HepG2 (cell line): ENCODE data around the gene LCP2. TPM values are rescaled to one million over a fixed set of nuclear protein-coding genes. Genes with fewer than 3 reads are reported as not detected.

ENCODE experiments used
- ATAC-seq: fragments of 200-7000 bp; cut with Tn5 transposase; 3 replicates; pipeline ENCODE4 v1.9.1; 2020; ENCODE audit warnings: mild to moderate bottlenecking, moderate library complexity
- BruUV-seq: library from RNA; stranded (reverse); fragments of 400-500 nt; replicated peaks from 2 replicates; lab custom pipeline; 2021; lab: Mats Ljungman, UMichigan
- CTCF ChIA-PET: fragments of 300-600 bp; formaldehyde crosslinking; extraction: SDS; loops from one replicate; lab custom pipeline; 2021; ENCODE audit warnings: low total read pairs, inconsistent platforms, low intra/inter-chr PET ratio; lab: Yijun Ruan, JAX
- POLR2A ChIA-PET: fragments of 350-600 bp; sonication (Branson Sonifier 250); formaldehyde crosslinking; loops from one replicate; lab custom pipeline; 2020; ENCODE audit warnings: antibody characterized with exemption, inconsistent platforms; lab: Yijun Ruan, JAX
- DNase-seq: peaks from one replicate; pipeline ENCODE4 v3.0.0-alpha.2; 2015; ENCODE audit warnings: low spot score
- FAIRE-seq: peaks from 3 replicates; lab custom pipeline; 2011; peaks lifted over from hg19 to GRCh38; lab: Jason Lieb, UNC
- H2AFZ ChIP-seq: one replicate; pipeline ENCODE4 v1.6.1; 2011; ENCODE audit warnings: low read length, inconsistent platforms
- H3K27ac ChIP-seq: fragments of 300-600 bp; 3 replicates; pipeline ENCODE4 v1.8.0; 2011; ENCODE audit warnings: mixed run types, mild to moderate bottlenecking, mixed read lengths, low read length, inconsistent platforms; ENCODE audit not compliant: insufficient read depth; ENCODE audit errors: extremely low read length
- H3K27me3 ChIP-seq, 2 experiments: fragments of 200-600 bp in 1 of 2; 2 replicates in 1 of 2; 3 replicates in 1 of 2; pipeline versions ENCODE4 v1.6.0 to v1.8.0; 2011; ENCODE audit warnings: low read length in 2 of 2, mild to moderate bottlenecking in 2 of 2, moderate library complexity in 2 of 2, inconsistent platforms in 1 of 2; ENCODE audit not compliant: insufficient read depth in 2 of 2, control insufficient read depth in 1 of 2
- H3K36me3 ChIP-seq, 2 experiments: fragments of 200-600 bp in 1 of 2; replicated peaks in 1 of 2; 2 replicates in 1 of 2; 3 replicates in 1 of 2; pipeline versions ENCODE4 v1.5.1 to v1.8.0; 2011; ENCODE audit warnings: low read length in 2 of 2, inconsistent platforms in 1 of 2; ENCODE audit not compliant: insufficient read depth in 2 of 2, control insufficient read depth in 1 of 2
- H3K4me1 ChIP-seq: 2 replicates; pipeline ENCODE4 v1.5.1; 2012; ENCODE audit warnings: low read length, inconsistent platforms; ENCODE audit not compliant: insufficient read depth
- H3K4me2 ChIP-seq: 2 replicates; pipeline ENCODE4 v1.6.0; 2011; ENCODE audit warnings: low read depth, low read length, inconsistent platforms
- H3K4me3 ChIP-seq, 3 experiments: fragments of 200-600 bp in 1 of 3; sonication (generic), shearing (Covaris generic) in 1 of 3; replicated peaks in 1 of 3; 2 replicates each; pipeline ENCODE4 v1.5.1; 2011 to 2016; ENCODE audit warnings: low read length in 3 of 3, inconsistent platforms in 2 of 3, low read depth in 2 of 3, mild to moderate bottlenecking in 2 of 3, control low read depth in 1 of 3, mixed read lengths in 1 of 3; ENCODE audit not compliant: insufficient read depth in 1 of 3
- H3K79me2 ChIP-seq: one replicate; pipeline ENCODE4 v1.6.1; 2011; ENCODE audit warnings: low read length, inconsistent platforms; ENCODE audit not compliant: insufficient read depth
- H3K9ac ChIP-seq: 2 replicates; pipeline ENCODE4 v1.6.0; 2011; ENCODE audit warnings: mild to moderate bottlenecking, low read depth, low read length, inconsistent platforms; ENCODE audit not compliant: insufficient read depth
- H3K9me3 ChIP-seq: 2 replicates; pipeline ENCODE4 v1.5.1; 2012; ENCODE audit warnings: mild to moderate bottlenecking, low read length
- H4K20me1 ChIP-seq: 2 replicates; pipeline ENCODE4 v1.6.0; 2011; ENCODE audit warnings: inconsistent platforms, mild to moderate bottlenecking, low read length, moderate library complexity; ENCODE audit not compliant: insufficient read depth
- MIXL1 ChIP-seq: IDR thresholded peaks from 2 replicates; pipeline ENCODE4 v1.6.1; 2016
- NR2F1 ChIP-seq, 2 experiments: fragments of 450-650 bp in 1 of 2; formaldehyde crosslinking in 1 of 2; IDR thresholded peaks; 2 replicates each; pipeline versions ENCODE4 v1.5.0 to v1.6.1; 2016 to 2020; ENCODE audit warnings: mild to moderate bottlenecking in 1 of 2, missing compliant biosample characterization in 1 of 2, missing genetic modification reagents in 1 of 2, moderate library complexity in 1 of 2
- ONECUT2 ChIP-seq: sonication (generic); formaldehyde crosslinking; IDR thresholded peaks from 2 replicates; pipeline ENCODE4 v1.4.0; 2020; ENCODE audit warnings: missing genetic modification reagents
- PAF1 ChIP-seq: IDR thresholded peaks from 2 replicates; pipeline ENCODE4 v1.6.1; 2016; ENCODE audit warnings: missing genetic modification reagents, missing compliant biosample characterization
- PATZ1 ChIP-seq: sonication (generic); formaldehyde crosslinking; IDR thresholded peaks from 2 replicates; pipeline ENCODE4 v1.4.0; 2020; ENCODE audit warnings: missing genetic modification reagents
- SRF ChIP-seq: IDR thresholded peaks from 2 replicates; pipeline ENCODE4 v1.6.1; 2011; ENCODE audit warnings: mild to moderate bottlenecking, low read depth, low read length, moderate library complexity
- TGIF2 ChIP-seq: IDR thresholded peaks from 2 replicates; pipeline ENCODE4 v1.6.1; 2016; ENCODE audit warnings: control low read depth, missing compliant biosample characterization
- ZMYM4 ChIP-seq: sonication (generic); formaldehyde crosslinking; IDR thresholded peaks from 2 replicates; pipeline ENCODE4 v1.8.1; 2023; ENCODE audit warnings: mild to moderate bottlenecking, missing genetic modification reagents
- ZNF296 ChIP-seq: sonication (generic); formaldehyde crosslinking; conservative IDR thresholded peaks from 2 replicates; pipeline ENCODE4 v1.5.0; 2020; ENCODE audit warnings: mild to moderate bottlenecking, missing genetic modification reagents
- ZNF333 ChIP-seq: sonication (generic); formaldehyde crosslinking; IDR thresholded peaks from 2 replicates; pipeline ENCODE4 v1.4.0; 2020; ENCODE audit warnings: mild to moderate bottlenecking, missing genetic modification reagents, borderline replicate concordance
- ZNF615 ChIP-seq: sonication (generic); formaldehyde crosslinking; IDR thresholded peaks from 2 replicates; pipeline ENCODE4 v1.5.0; 2020; ENCODE audit warnings: mild to moderate bottlenecking, missing genetic modification reagents, borderline replicate concordance
- ZNF672 ChIP-seq: sonication (generic); formaldehyde crosslinking; IDR thresholded peaks from 2 replicates; pipeline ENCODE4 v1.8.1; 2022; ENCODE audit warnings: missing genetic modification reagents
- ZSCAN31 ChIP-seq: sonication (generic); formaldehyde crosslinking; IDR thresholded peaks from 2 replicates; pipeline ENCODE4 v1.5.0; 2020; ENCODE audit warnings: low read depth, mild to moderate bottlenecking, missing genetic modification reagents
- ZZZ3 ChIP-seq: sonication (generic); formaldehyde crosslinking; IDR thresholded peaks from 2 replicates; pipeline ENCODE4 v1.4.0; 2020; ENCODE audit warnings: missing genetic modification reagents, mild to moderate bottlenecking, borderline replicate concordance
- WGBS: methylation state at CpG from one replicate; pipeline ENCODE4 v1.1.6; 2017; ENCODE audit warnings: low lambda C conversion rate; 5-methylcytosine and 5-hydroxymethylcytosine counted together
- in situ Hi-C: cut with HindIII; loops from 2 replicates; pipeline ENCODE4 v1.10.0; 2017; ENCODE audit warnings: low pct_unique_long_range_greater_than_20kb; ENCODE audit not compliant: extremely low pct_ligation_motif_present
- intact Hi-C: fragments of 100-400 bp; cut with micrococcal nuclease; formaldehyde crosslinking; loops from one replicate; pipeline ENCODE4 v1.10.0; 2022; ENCODE audit not compliant: unreplicated experiment
- polyA plus RNA-seq, 8 experiments: library from polyadenylated mRNA; depleted of rRNA in 3 of 8; stranded (reverse) in 7 of 8; unstranded in 1 of 8; fragments of >200 nt; fragmentation: Illumina TruSeq in 4 of 8; extraction: Trizol in 4 of 8; gene quantifications; 2 replicates each; pipeline versions ENCODE4 v1.2.1 to v1.2.3, GENCODE V29; 2011 to 2016; ENCODE audit warnings: low read depth in 4 of 8, missing spikeins in 1 of 8, mixed read lengths in 1 of 8; ENCODE audit not compliant: insufficient read depth in 1 of 8
- total RNA-seq, 5 experiments: library from RNA; depleted of rRNA; stranded (reverse); fragments of >200 nt; fragmentation: Illumina TruSeq; extraction: Trizol; gene quantifications; 2 replicates each; pipeline ENCODE4 v1.2.3, GENCODE V29; 2016; ENCODE audit warnings: low read depth in 1 of 5
- TF ChIP-seq, protein P1 (sequence below): sonication (generic); formaldehyde crosslinking; IDR thresholded peaks from 2 replicates; pipeline ENCODE4 v1.5.1; 2020; ENCODE audit warnings: missing genetic modification reagents, mild to moderate bottlenecking, borderline replicate concordance
- TF ChIP-seq, protein P2 (sequence below): sonication (generic); formaldehyde crosslinking; IDR thresholded peaks from 2 replicates; pipeline ENCODE4 v1.4.0; 2020; ENCODE audit warnings: missing genetic modification reagents, borderline replicate concordance

LCP2 gene
- total and polyA plus RNA-seq, 2 of the 13 experiments (the other 11 are each of a cell fraction or from before 2014, with no cell fraction given): not detected

- in situ Hi-C loops (no loop called here), intact Hi-C loops (no loop called here)
- Histone ChIP-seq H3K9me3 (no peaks in the 10 kb centered on the region), H3K9ac (no peak overlapping the region), H4K20me1 (no peaks in the 10 kb centered on the region), H3K4me3 (no peak overlapping the region), H3K27me3 (no peaks in the 10 kb centered on the region), H3K4me1 (no peaks in the 10 kb centered on the region), H3K4me2 (no peak overlapping the region), H3K36me3 (no peaks in the 10 kb centered on the region), H3K27ac (no peak overlapping the region), H3K79me2 (no peaks in the 10 kb centered on the region), H2AFZ (no peak overlapping the region)
- FAIRE-seq (no peak), DNase-seq (no peak), ATAC-seq (no peak)
- 0% methylated on average over 5 of the region's 5 CpGs for WGBS
- CTCF ChIA-PET: no interaction called here
- POLR2A ChIA-PET: no interaction called here
- BruUV-seq: no TSS peak
- TF ChIP-seq TGIF2 (CRISPR knock-in tag) (no peak), SRF (no peak), MIXL1 (CRISPR knock-in tag) (no peak), ONECUT2 (no peak), ZMYM4 (no peak), ZNF333 (CRISPR knock-in tag) (no peak), ZSCAN31 (CRISPR knock-in tag) (no peak), ZNF615 (no peak), ZZZ3 (CRISPR knock-in tag) (no peak), ZNF672 (CRISPR knock-in tag) (no peak), PATZ1 (CRISPR knock-in tag) (no peak), ZNF296 (CRISPR knock-in tag) (no peak), PAF1 (CRISPR knock-in tag) (no peak), NR2F1 (CRISPR knock-in tag; IDR thresholded peaks at IDR 0.05) (no peak)
- TF ChIP-seq, protein P1, sequence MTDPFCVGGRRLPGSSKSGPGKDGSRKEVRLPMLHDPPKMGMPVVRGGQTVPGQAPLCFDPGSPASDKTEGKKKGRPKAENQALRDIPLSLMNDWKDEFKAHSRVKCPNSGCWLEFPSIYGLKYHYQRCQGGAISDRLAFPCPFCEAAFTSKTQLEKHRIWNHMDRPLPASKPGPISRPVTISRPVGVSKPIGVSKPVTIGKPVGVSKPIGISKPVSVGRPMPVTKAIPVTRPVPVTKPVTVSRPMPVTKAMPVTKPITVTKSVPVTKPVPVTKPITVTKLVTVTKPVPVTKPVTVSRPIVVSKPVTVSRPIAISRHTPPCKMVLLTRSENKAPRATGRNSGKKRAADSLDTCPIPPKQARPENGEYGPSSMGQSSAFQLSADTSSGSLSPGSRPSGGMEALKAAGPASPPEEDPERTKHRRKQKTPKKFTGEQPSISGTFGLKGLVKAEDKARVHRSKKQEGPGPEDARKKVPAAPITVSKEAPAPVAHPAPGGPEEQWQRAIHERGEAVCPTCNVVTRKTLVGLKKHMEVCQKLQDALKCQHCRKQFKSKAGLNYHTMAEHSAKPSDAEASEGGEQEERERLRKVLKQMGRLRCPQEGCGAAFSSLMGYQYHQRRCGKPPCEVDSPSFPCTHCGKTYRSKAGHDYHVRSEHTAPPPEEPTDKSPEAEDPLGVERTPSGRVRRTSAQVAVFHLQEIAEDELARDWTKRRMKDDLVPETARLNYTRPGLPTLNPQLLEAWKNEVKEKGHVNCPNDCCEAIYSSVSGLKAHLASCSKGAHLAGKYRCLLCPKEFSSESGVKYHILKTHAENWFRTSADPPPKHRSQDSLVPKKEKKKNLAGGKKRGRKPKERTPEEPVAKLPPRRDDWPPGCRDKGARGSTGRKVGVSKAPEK (CRISPR knock-in tag): no peak
- TF ChIP-seq, protein P2, sequence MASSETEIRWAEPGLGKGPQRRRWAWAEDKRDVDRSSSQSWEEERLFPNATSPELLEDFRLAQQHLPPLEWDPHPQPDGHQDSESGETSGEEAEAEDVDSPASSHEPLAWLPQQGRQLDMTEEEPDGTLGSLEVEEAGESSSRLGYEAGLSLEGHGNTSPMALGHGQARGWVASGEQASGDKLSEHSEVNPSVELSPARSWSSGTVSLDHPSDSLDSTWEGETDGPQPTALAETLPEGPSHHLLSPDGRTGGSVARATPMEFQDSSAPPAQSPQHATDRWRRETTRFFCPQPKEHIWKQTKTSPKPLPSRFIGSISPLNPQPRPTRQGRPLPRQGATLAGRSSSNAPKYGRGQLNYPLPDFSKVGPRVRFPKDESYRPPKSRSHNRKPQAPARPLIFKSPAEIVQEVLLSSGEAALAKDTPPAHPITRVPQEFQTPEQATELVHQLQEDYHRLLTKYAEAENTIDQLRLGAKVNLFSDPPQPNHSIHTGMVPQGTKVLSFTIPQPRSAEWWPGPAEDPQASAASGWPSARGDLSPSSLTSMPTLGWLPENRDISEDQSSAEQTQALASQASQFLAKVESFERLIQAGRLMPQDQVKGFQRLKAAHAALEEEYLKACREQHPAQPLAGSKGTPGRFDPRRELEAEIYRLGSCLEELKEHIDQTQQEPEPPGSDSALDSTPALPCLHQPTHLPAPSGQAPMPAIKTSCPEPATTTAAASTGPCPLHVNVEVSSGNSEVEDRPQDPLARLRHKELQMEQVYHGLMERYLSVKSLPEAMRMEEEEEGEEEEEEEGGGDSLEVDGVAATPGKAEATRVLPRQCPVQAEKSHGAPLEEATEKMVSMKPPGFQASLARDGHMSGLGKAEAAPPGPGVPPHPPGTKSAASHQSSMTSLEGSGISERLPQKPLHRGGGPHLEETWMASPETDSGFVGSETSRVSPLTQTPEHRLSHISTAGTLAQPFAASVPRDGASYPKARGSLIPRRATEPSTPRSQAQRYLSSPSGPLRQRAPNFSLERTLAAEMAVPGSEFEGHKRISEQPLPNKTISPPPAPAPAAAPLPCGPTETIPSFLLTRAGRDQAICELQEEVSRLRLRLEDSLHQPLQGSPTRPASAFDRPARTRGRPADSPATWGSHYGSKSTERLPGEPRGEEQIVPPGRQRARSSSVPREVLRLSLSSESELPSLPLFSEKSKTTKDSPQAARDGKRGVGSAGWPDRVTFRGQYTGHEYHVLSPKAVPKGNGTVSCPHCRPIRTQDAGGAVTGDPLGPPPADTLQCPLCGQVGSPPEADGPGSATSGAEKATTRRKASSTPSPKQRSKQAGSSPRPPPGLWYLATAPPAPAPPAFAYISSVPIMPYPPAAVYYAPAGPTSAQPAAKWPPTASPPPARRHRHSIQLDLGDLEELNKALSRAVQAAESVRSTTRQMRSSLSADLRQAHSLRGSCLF (CRISPR knock-in tag): no peak
These were observed 79.7 kb downstream of the LCP2 start for GRCh38 chr5:170217831-170218230.
